ENCODE measurements around the gene CORO1C.

Gene CORO1C

DNA sequence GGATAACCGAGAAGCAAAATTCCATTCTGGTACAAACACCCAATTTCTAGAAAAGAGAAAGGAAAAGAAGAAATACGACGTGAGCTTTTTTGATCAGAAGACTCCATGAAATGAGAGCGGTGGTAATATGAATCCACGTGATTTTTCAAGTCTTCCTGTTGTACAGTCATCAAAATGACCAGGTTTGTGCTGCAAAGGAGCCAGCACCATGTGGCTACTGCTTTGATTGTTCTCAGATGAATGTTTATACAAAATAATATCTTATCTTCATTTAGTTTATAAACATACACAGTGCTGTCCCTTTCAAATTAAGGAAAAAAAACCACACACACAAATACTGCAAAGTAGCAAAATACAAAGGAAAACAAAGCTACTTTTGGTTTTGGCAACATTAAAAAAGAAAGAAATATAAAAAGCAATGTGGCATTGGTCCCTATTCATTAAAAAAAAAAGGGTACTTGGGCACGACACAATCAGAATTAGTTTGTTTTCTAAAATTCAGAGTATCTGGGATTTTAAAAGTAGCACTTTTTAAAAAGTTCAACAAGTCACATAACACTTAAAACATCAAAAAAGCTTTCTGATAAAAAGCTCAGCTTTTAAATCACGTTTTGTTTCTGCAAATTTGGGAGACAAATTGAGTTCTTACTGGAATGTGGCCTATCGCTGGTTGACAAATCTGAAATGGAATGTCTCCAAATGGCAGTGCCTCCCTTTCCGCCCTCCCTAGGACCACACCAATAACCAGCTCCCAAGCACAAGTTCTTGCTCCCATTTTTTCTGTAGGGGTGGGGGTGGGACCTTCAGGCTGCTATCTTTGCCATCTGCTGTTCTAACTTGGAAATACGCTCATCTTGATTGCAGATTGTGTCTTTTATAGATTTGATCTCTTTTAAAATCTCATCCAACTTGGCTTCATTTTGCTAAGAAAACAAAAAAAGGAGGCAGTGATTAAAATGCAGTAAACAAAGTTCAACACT lies 84.4 kb downstream of the CORO1C start:
- no peak for DNase-seq

- no peak for DNase-seq
Measured at GRCh38 chr12:108645686-108646599, 85.4 kb downstream of the CORO1C start.

GRCh38 chr12:108644811-108645120 lies 86.6 kb downstream of the CORO1C start:
- DNase-seq: no peak

DNA sequence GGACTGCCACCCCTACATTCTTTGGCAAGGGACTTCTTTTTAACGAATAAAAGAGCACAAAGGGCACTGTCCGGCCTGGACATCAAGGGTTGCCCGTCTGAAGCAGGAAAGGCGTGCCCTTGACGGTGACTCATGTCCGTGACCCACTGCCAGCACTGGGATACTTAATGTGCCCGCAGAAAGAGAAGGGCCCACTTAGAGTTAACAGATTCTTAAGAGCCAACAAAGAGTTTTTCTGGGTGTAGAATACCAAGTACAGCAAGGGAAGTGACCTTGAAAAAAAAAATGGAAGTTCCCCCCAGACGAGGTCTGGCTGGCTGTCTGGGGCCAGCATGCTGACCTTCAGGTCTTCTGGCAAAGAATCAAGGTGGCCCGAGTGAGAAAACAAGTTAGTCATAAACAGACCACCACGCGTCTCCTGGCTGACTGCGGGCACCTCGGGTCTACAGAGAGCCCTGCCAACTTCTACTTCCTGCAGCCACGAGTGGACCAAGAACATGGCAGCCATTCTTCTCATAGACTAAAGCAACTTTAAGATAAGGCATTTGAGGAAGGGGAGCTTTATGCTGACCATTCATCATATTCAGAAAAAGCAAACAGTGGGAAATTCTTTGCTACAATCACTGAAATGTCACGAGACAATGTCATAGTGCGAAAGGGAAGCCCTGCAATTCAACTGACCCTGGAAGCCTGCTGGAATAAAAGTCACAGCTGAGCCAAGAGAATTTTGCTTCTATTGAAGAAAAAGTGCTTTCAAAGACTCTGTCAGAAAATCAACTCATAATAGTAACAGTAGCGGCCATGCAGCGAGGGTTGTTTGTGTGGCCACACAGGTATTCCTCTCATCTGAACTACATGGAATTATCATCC lies 87.1 kb downstream of the CORO1C start:
- no peak for DNase-seq

GRCh38 chr12:108642899-108643654 lies 88.2 kb downstream of the CORO1C start:
- DNase-seq: no peak

- DNase-seq: no peak
Measured at GRCh38 chr12:108642269-108642870, 88.9 kb downstream of the CORO1C start.

DNA sequence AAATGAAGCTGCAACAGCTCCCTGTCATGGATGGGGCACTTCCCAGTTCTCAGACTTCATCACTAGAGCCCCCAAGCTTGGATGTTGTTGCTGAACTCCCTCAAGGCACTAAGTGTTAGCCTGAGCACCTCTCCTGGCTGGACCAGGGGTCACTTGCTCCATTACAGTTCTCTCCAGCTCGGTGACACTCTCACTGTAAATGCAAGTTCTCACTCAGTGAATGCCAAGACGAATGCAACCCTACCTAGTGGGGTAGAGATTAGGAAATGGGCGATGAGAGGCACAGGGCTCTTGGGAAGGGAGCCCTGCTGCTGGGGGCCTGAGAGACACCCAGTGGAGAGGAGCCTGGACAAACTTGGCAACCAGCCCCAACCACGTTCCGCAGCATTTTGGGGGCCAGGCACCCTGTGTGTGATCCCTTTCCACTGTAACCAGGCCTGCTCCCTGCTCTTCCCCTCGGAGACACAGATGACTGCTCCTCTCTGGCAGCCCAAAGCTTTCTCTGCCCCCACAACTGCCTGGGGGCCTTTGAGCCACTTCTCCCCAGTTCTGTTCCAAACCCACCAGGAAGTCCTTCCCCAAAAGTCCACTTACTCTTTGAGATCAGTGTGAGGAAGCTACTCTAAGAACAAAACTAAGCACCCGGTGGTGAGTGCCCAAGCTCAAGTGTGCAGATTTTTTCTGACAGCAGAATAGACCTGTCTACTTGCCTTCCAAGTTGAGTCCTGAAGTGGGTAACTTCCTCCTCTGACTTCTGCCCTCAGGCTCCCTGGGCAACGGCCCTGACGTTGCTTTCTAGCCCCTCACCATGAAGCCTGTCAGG lies 89.7 kb downstream of the CORO1C start:
- DNase-seq: no peak

DNA sequence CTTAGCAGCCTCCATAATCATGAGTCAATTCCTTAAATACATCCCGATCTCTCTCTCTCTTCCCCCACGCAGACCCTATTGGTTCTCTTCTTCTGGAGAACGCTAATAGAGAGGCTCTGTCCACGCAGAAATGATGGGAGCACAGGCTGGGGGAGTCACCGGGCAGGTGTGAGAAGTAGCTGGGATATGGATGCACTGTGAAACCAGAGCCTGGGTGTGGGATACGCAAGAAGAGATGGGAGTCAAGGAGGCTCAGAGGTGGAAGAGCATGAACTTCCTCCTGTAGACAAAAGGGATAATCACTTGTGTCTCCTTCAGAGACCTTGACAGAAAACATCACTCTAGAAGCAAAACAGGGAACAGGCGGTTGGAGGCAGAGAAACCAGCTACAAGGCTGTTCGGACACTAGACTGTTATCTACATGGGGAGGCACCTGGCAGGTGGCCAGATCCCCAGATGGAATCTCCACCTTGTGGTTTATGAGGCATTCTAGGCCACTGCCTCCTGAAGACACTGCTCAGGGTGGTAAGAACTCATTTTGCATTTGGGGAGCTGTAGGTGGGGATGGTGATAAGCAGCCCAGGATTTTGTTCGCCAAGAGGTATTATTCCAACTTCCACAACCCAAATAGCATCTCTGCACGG lies 90.4 kb downstream of the CORO1C start:
- DNase-seq: no peak

DNA sequence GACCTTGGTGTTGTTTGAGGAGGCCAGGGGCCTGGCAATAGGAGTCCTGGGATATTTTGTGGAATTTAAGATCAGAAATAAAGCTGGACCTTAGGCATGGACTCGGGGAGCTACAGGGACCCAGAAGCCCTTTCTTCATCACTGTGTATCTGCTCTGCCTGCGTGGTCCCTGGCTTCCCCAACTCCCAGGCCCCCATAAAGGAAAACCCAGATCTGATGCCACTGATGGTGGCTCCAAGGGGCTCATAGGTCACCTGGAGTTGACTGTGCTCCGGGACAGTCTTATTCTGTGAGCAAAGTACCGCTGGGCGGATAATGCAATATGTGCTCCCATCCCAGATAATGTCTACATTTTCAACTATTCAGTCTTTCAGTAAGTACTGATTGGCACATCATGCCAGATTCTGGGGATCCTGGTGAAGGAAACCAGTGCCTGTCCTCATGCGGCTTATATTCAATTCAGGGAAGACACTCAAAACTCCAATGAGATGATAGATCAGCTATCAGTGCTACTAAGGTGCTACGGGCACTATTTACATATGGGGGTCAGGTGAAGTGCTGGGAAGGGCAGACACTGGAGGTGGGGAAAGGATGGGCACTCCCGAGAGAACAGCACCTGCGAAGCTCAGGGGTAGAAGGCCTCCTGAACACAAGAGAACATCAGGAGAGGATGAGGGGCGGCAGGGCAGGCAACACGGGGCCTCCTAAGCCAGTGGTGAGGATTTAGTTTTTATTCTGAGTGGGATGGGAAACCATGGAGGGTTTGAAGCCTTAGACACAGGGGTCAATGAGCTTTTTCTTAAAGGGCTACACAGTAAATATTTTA lies 92.1 kb downstream of the CORO1C start:
- no peak for DNase-seq

DNA sequence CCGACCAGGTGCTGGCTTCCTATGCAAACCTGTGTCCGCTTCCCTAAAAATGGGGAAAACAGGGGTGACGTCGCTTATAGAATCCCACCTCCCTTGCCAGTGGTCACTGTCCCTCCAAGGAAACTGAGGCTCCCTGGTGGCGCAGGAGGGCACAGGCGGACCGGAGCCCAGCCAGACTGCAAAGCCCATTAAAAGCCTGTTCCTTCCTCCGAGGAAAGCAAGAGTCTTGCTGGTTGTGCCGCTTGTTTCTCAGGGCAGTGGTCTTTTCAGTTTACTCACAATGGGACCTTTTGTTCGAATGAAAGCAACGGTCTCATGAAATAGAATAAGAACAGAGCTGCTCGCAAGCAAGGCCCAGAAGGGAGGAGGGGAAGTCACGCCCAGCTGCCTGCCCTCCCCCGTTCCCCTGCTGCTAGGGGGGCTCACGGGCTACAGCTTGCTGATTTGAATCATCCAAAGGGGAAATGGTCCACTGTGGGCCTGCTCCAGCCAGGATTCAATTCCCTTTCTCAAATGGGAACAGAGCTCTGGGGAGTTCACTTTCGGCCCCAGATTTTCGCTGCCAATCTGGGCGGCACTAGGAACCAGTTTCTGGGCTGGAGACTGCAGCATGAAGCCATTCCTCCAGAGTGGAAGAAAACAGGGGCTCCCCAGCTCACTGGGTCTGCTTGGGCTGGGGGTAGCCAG lies 93.0 kb downstream of the CORO1C start:
- DNase-seq: no peak

DNA sequence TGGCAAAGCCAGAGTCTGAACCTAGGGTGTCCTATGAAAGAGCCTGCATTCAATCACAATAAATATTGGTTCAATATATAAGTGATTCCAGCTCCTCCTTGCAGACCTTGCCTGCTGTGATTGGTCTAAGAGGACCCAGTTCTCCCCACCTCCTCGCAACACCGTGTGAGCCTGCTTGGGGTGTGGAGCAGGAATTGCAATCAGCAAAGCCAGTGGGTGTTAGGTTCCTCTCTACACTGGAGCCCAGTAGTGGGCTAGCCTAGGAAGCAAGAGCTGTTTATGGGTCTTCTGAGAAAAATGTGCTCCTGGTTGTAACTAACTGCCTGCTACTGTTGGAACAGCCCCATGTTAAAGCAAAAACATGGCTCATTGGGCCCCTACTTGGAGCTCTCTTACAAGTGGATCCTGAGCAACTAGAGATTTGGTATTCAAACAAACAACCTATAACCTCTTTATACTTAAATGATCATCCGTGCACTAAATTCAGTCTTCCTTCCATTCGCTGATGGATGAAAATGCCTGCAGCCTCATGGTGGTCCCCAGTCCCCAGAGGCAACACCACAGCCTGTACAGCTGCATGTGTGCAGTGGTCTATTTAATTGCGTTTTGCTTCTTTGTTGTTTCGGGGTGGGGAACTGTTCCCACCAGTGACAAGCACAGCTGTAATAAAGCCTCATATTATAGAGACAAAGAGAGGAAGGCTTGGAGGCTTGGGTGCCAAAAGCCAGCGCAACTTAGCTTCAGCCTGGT lies 93.9 kb downstream of the CORO1C start:
- DNase-seq: no peak

- no peak for DNase-seq
Measured at GRCh38 chr12:108635997-108636808, 95.1 kb downstream of the CORO1C start.

- DNase-seq: no peak
Measured at GRCh38 chr12:108635201-108635996, 95.9 kb downstream of the CORO1C start.

GRCh38 chr12:108634341-108634751 lies 97.0 kb downstream of the CORO1C start:
- DNase-seq: no peak

GRCh38 chr12:108633534-108634248 lies 97.6 kb downstream of the CORO1C start, which contains the start of gene SELPLG:
SELPLG (minus strand) TSS chr12:108633894; CDS start chr12:108624307, 9,587 bp downstream.
- DNase-seq: no peak
